DND-41 (cell line): ENCODE results near the gene P2RX4.
"Not testable (repeated sequence)": the region's sequence is repeated elsewhere in the genome, so short reads cannot be mapped to it uniquely, and the experiment has no call there.

Experiments used
- ATAC-seq: fragments of 200-7000 bp; cut with Tn5 transposase; 3 replicates; pipeline ENCODE4 v1.9.1; 2021; ENCODE audit warnings: low read depth; ENCODE audit not compliant: insufficient read depth
- DNase-seq: peaks from one replicate; pipeline ENCODE4 v3.0.0-alpha.2; 2020
- H2AFZ ChIP-seq: 2 replicates; pipeline ENCODE4 v1.6.0; 2012; ENCODE audit warnings: low read depth, low read length
- H3K27ac ChIP-seq: 2 replicates; pipeline ENCODE4 v1.5.1; 2012; ENCODE audit warnings: low read length, inconsistent platforms
- H3K27me3 ChIP-seq: fragments of 200-600 bp; sonication (generic); 2 replicates; pipeline ENCODE4 v1.6.0; 2012; ENCODE audit warnings: low read length, mild to moderate bottlenecking, inconsistent platforms; ENCODE audit not compliant: insufficient read depth, poor library complexity
- H3K36me3 ChIP-seq: 2 replicates; pipeline ENCODE4 v1.5.1; 2012; ENCODE audit warnings: low read length, inconsistent platforms; ENCODE audit not compliant: insufficient read depth
- H3K4me1 ChIP-seq: 2 replicates; pipeline ENCODE4 v1.5.1; 2012; ENCODE audit warnings: mild to moderate bottlenecking, low read length; ENCODE audit not compliant: insufficient read depth
- H3K4me2 ChIP-seq: 2 replicates; pipeline ENCODE4 v1.6.0; 2012; ENCODE audit warnings: mild to moderate bottlenecking, moderate library complexity, low read length, inconsistent platforms; ENCODE audit not compliant: insufficient read depth
- H3K4me3 ChIP-seq, 2 experiments: fragments of 200-600 bp in 1 of 2; shearing (Covaris generic) in 1 of 2; 2 replicates each; pipeline ENCODE4 v1.5.1; 2012 to 2016; ENCODE audit warnings: inconsistent platforms in 2 of 2, low read length in 2 of 2, mild to moderate bottlenecking in 2 of 2, low read depth in 1 of 2, moderate library complexity in 1 of 2
- H3K79me2 ChIP-seq: 2 replicates; pipeline ENCODE4 v1.6.0; 2012; ENCODE audit warnings: low read length, inconsistent platforms; ENCODE audit not compliant: insufficient read depth
- H3K9ac ChIP-seq: 2 replicates; pipeline ENCODE4 v1.6.0; 2012; ENCODE audit warnings: low read depth, mild to moderate bottlenecking, inconsistent platforms, low read length, moderate library complexity
- H3K9me3 ChIP-seq: 2 replicates; pipeline ENCODE4 v1.5.1; 2012; ENCODE audit warnings: low read length, moderate library complexity, mild to moderate bottlenecking, inconsistent platforms; ENCODE audit not compliant: insufficient read depth, severe bottlenecking
- H4K20me1 ChIP-seq: 2 replicates; pipeline ENCODE4 v1.6.0; 2012; ENCODE audit warnings: low read length; ENCODE audit not compliant: insufficient read depth
- CTCF ChIP-seq: IDR thresholded peaks from 2 replicates; pipeline ENCODE4 v1.5.1; 2012; ENCODE audit warnings: borderline replicate concordance, low read length, moderate library complexity, mild to moderate bottlenecking; ENCODE audit not compliant: poor library complexity, severe bottlenecking; ENCODE audit errors: extremely low read depth
- EZH2 ChIP-seq: IDR thresholded peaks from 3 replicates; pipeline ENCODE4 v1.6.1; 2012; ENCODE audit warnings: borderline replicate concordance, low read depth, mild to moderate bottlenecking, moderate library complexity, low read length, inconsistent platforms; ENCODE audit not compliant: severe bottlenecking

The P2RX4 gene

GRCh38 chr12:121226399-121226798, 16.5 kb downstream of the P2RX4 start:
- no peak for ATAC-seq
- H3K4me2 ChIP-seq = no peak overlapping the region
- DNase-seq = no peak
- H3K36me3 ChIP-seq = peaks cover 22% of the 10 kb centered on the region
- H2AFZ ChIP-seq = no peak overlapping the region
- H3K4me3 ChIP-seq = no peak overlapping the region
- no peaks in the 10 kb centered on the region for H3K79me2 ChIP-seq
- H3K4me1 ChIP-seq = no peaks in the 10 kb centered on the region
- H3K9me3 ChIP-seq = no peaks in the 10 kb centered on the region
- TF ChIP-seq EZH2 (no peak), CTCF (no peak)
- no peaks in the 10 kb centered on the region for H3K27me3 ChIP-seq
- no peak overlapping the region for H3K9ac ChIP-seq
- no peak overlapping the region for H3K27ac ChIP-seq
- H4K20me1 ChIP-seq = no peaks in the 10 kb centered on the region

GRCh38 chr12:121226871-121227270, 16.9 kb downstream of the P2RX4 start:
- peaks cover 22% of the 10 kb centered on the region for H3K36me3 ChIP-seq
- not testable (repeated sequence) for H3K4me3 ChIP-seq, H2AFZ ChIP-seq, H3K9ac ChIP-seq, H3K27ac ChIP-seq, H4K20me1 ChIP-seq, H3K27me3 ChIP-seq, H3K4me2 ChIP-seq, DNase-seq, H3K79me2 ChIP-seq, H3K4me1 ChIP-seq, H3K9me3 ChIP-seq, ATAC-seq

- H3K27me3 ChIP-seq = no peaks in the 10 kb centered on the region
- no peaks in the 10 kb centered on the region for H3K4me1 ChIP-seq
- H3K36me3 ChIP-seq = peaks cover 25% of the 10 kb centered on the region
- ATAC-seq = no peak
- H3K27ac ChIP-seq = no peak overlapping the region
- no peaks in the 10 kb centered on the region for H4K20me1 ChIP-seq
- no peak overlapping the region for H3K4me3 ChIP-seq
- TF ChIP-seq EZH2 (no peak), CTCF (no peak)
- H3K4me2 ChIP-seq = no peak overlapping the region
- no peak for DNase-seq
- no peaks in the 10 kb centered on the region for H3K79me2 ChIP-seq
- H2AFZ ChIP-seq = no peak overlapping the region
- H3K9me3 ChIP-seq = no peaks in the 10 kb centered on the region
- H3K9ac ChIP-seq = no peak overlapping the region
These were observed 17.4 kb downstream of the P2RX4 start for GRCh38 chr12:121227294-121227693.

GRCh38 chr12:121228919-121229665, 19.2 kb downstream of the P2RX4 start:
- Histone ChIP-seq H3K36me3 (peaks cover 21% of the 10 kb centered on the region), H3K27me3 (no peaks in the 10 kb centered on the region), H4K20me1 (no peaks in the 10 kb centered on the region), H3K9me3 (no peaks in the 10 kb centered on the region), H3K4me1 (no peaks in the 10 kb centered on the region), H3K4me2 (no peak overlapping the region), H3K79me2 (no peaks in the 10 kb centered on the region), H2AFZ (no peak overlapping the region), H3K4me3 (no peak overlapping the region), H3K27ac (no peak overlapping the region), H3K9ac (no peak overlapping the region)
- DNase-seq = no peak
- ATAC-seq = no peak
- no peak for TF ChIP-seq EZH2
